Liver (tissue), 9 donors: ENCODE data around the gene CDC42BPA. TPM values are rescaled to one million over a fixed set of nuclear protein-coding genes. Genes with fewer than 3 reads are reported as not detected.
A peak's percentile ranks its signal among the peaks of the same experiment; 100 is the strongest.

Source experiments
- DNase-seq: peaks from one replicate; pipeline ENCODE4 v3.0.0-alpha.2; 2017; ENCODE audit warnings: low spot score
- H3K27ac ChIP-seq, 2 donors: one replicate each; pipeline ENCODE4 v1.7.0; 2013; ENCODE audit warnings: inconsistent platforms in 2 of 2, low read length in 2 of 2, control low read depth in 1 of 2, low read depth in 1 of 2, mild to moderate bottlenecking in 1 of 2
- H3K27me3 ChIP-seq, 4 donors: one replicate each; pipeline versions ENCODE4 v1.6.1 to v1.7.0; 2013; ENCODE audit warnings: low read length in 3 of 4, inconsistent platforms in 1 of 4, mild to moderate bottlenecking in 1 of 4, moderate library complexity in 1 of 4; ENCODE audit not compliant: control insufficient read depth in 4 of 4, insufficient read depth in 4 of 4
- H3K36me3 ChIP-seq, 4 donors: one replicate each; pipeline versions ENCODE4 v1.6.1 to v1.7.0; 2013; ENCODE audit warnings: low read length in 3 of 4, mild to moderate bottlenecking in 3 of 4, low read depth in 1 of 4, moderate library complexity in 1 of 4; ENCODE audit not compliant: control insufficient read depth in 4 of 4, insufficient read depth in 3 of 4
- H3K4me1 ChIP-seq, 4 donors: one replicate each; pipeline versions ENCODE4 v1.6.1 to v1.7.0; 2013; ENCODE audit warnings: low read length in 3 of 4, mild to moderate bottlenecking in 3 of 4, moderate library complexity in 1 of 4; ENCODE audit not compliant: control insufficient read depth in 4 of 4, insufficient read depth in 4 of 4
- H3K4me3 ChIP-seq, 3 donors: one replicate each; pipeline versions ENCODE4 v1.6.1 to v1.7.0; 2013; ENCODE audit warnings: low read length in 3 of 3, control low read depth in 1 of 3, low read depth in 1 of 3, mild to moderate bottlenecking in 1 of 3
- H3K9ac ChIP-seq, 2 donors: one replicate each; pipeline ENCODE4 v1.7.0; 2013; ENCODE audit warnings: low read length in 2 of 2, mild to moderate bottlenecking in 2 of 2, moderate library complexity in 2 of 2, control low read depth in 1 of 2, low read depth in 1 of 2
- H3K9me3 ChIP-seq, 4 donors: one replicate each; pipeline versions ENCODE4 v1.6.1 to v1.7.0; 2013; ENCODE audit warnings: low read length in 3 of 4; ENCODE audit not compliant: control insufficient read depth in 4 of 4
- ATF3 ChIP-seq: IDR thresholded peaks from 2 replicates; pipeline ENCODE4 v1.6.1; 2016; ENCODE audit warnings: antibody characterized with exemption
- CTCF ChIP-seq: fragments of 150-350 bp; IDR thresholded peaks from 2 replicates; pipeline ENCODE4 v1.5.1; 2017; ENCODE audit warnings: improper control_type of control experiment, low read depth, low read length; ENCODE audit not compliant: missing input control
- FOXA1 ChIP-seq: IDR thresholded peaks from 2 replicates; pipeline ENCODE4 v1.6.1; 2016; ENCODE audit warnings: antibody characterized with exemption
- FOXA2 ChIP-seq: IDR thresholded peaks from 2 replicates; pipeline ENCODE4 v1.6.1; 2016; ENCODE audit warnings: antibody characterized with exemption
- GABPA ChIP-seq, 2 donors: IDR thresholded peaks in 1 of 2; conservative IDR thresholded peaks in 1 of 2; 2 replicates each; pipeline ENCODE4 v1.6.1; 2016; ENCODE audit warnings: antibody characterized with exemption in 2 of 2, mild to moderate bottlenecking in 1 of 2, moderate library complexity in 1 of 2
- HNF4A ChIP-seq, 2 donors: conservative IDR thresholded peaks; 2 replicates each; pipeline ENCODE4 v1.6.1; 2016; ENCODE audit warnings: antibody characterized with exemption in 2 of 2, mild to moderate bottlenecking in 2 of 2
- HNF4G ChIP-seq: IDR thresholded peaks from 2 replicates; pipeline ENCODE4 v1.6.1; 2016; ENCODE audit warnings: antibody characterized with exemption
- JUND ChIP-seq, 2 donors: IDR thresholded peaks; 2 replicates each; pipeline ENCODE4 v1.6.1; 2016; ENCODE audit warnings: antibody characterized with exemption in 2 of 2
- MAX ChIP-seq: IDR thresholded peaks from 2 replicates; pipeline ENCODE4 v1.6.1; 2016; ENCODE audit warnings: antibody characterized with exemption
- RAD21 ChIP-seq, 2 donors: IDR thresholded peaks; 2 replicates each; pipeline ENCODE4 v1.6.1; 2016; ENCODE audit warnings: antibody characterized with exemption in 2 of 2, mild to moderate bottlenecking in 2 of 2
- RXRA ChIP-seq, 2 donors: IDR thresholded peaks; 2 replicates each; pipeline ENCODE4 v1.6.1; 2017 to 2018; ENCODE audit warnings: antibody characterized with exemption in 2 of 2, mild to moderate bottlenecking in 1 of 2
- SP1 ChIP-seq: IDR thresholded peaks from 2 replicates; pipeline ENCODE4 v1.6.1; 2018; ENCODE audit warnings: antibody characterized with exemption, mild to moderate bottlenecking
- WGBS: extraction: QIAGEN DNeasy Blood & Tissue Kit; methylation state at CpG from one replicate; pipeline ENCODE4 v1.1.7; 2013; 5-methylcytosine and 5-hydroxymethylcytosine counted together
- polyA plus RNA-seq, 2 donors: library from polyadenylated mRNA; stranded (reverse) in 1 of 2; unstranded in 1 of 2; fragments of 200-250 nt in 1 of 2; fragments of >200 nt in 1 of 2; fragmentation: Nextera tagmentation in 1 of 2; extraction: Ambion mirVana in 1 of 2; gene quantifications; one replicate each; pipeline versions ENCODE4 v1.2.1 to v1.2.3, GENCODE V29; 2013 to 2015
- total RNA-seq, 2 donors: library from RNA; depleted of rRNA; stranded (reverse); fragments of >200 nt; gene quantifications; one replicate each; pipeline ENCODE4 v1.2.3, GENCODE V29; 2014
- donor health status: healthy.
- donor health status: healthy.
- donor health status: healthy.
- donor health status: healthy.
- donor health status: healthy.

The CDC42BPA gene
- total and polyA plus RNA-seq, 4 donors = 5.8 to 39.9 (median 24.3) TPM

- no peaks in the 10 kb centered on the region for H3K36me3 ChIP-seq
- no peak overlapping the region for H3K9ac ChIP-seq
- TF ChIP-seq JUND (IDR thresholded peaks at IDR 0.05) (no peak), ATF3 (no peak)
- no peaks in the 10 kb centered on the region for H3K27me3 ChIP-seq
- H3K4me1 ChIP-seq = peaks cover 5 to 46% (median 25%) of the 10 kb centered on the region in 4 donors
- WGBS = 81% methylated on average over 3 of the region's 3 CpGs
- DNase-seq = no peak
- no peak overlapping the region for H3K4me3 ChIP-seq
- H3K27ac ChIP-seq = no peak overlapping the region
- no peaks in the 10 kb centered on the region for H3K9me3 ChIP-seq
Observed at GRCh38 chr1:227325156-227325555, 6.9 kb upstream of the CDC42BPA start.

- H3K4me1 ChIP-seq = peaks cover 5 to 47% (median 29%) of the 10 kb centered on the region in 4 donors
- no peaks in the 10 kb centered on the region for H3K27me3 ChIP-seq
- H3K4me3 ChIP-seq = no peak overlapping the region
- no peak overlapping the region for H3K9ac ChIP-seq
- TF ChIP-seq HNF4G (no peak), CTCF (no peak)
- DNase-seq = no peak
- H3K36me3 ChIP-seq = no peaks in the 10 kb centered on the region
- H3K9me3 ChIP-seq = no peaks in the 10 kb centered on the region
- no peak overlapping the region for H3K27ac ChIP-seq
Observed at GRCh38 chr1:227323967-227324268, 5.6 kb upstream of the CDC42BPA start.

GRCh38 chr1:227323171-227323966, 5.1 kb upstream of the CDC42BPA start:
- peaks cover 5 to 44% (median 27%) of the 10 kb centered on the region in 4 donors for H3K4me1 ChIP-seq
- no peaks in the 10 kb centered on the region for H3K9me3 ChIP-seq
- WGBS = 58% methylated on average over 9 of the region's 9 CpGs
- DNase-seq = no peak
- H3K9ac ChIP-seq = no peak overlapping the region
- no peak overlapping the region for H3K27ac ChIP-seq
- TF ChIP-seq JUND (IDR thresholded peaks at IDR 0.05) (peak in 1 of 2 donors; percentile 13), FOXA1 (no peak), SP1 (peak; percentile 37), RXRA (IDR thresholded peaks at IDR 0.05) (peak; percentile 61 to 74), MAX (no peak), FOXA2 (peak; percentile 11), GABPA (IDR thresholded peaks at IDR 0.05 in 1 of 2, conservative IDR thresholded peaks at IDR 0.05 in 1 of 2) (no peak), HNF4A (conservative IDR thresholded peaks at IDR 0.05) (peak; percentile 12 to 52), RAD21 (IDR thresholded peaks at IDR 0.05) (peak in 1 of 2 donors; percentile 5)
- no peaks in the 10 kb centered on the region for H3K27me3 ChIP-seq
- H3K4me3 ChIP-seq = no peak overlapping the region
- no peaks in the 10 kb centered on the region for H3K36me3 ChIP-seq
